Endothelial cell of umbilical vein (primary cell): ENCODE measurements around the gene SP8. TPM values are rescaled to one million over a fixed set of nuclear protein-coding genes. Genes with fewer than 3 reads are reported as not detected.

ENCODE experiments used
- BruUV-seq: library from RNA; stranded (reverse); fragments of 400-500 nt; replicated peaks from 2 replicates; lab custom pipeline; 2021; lab: Mats Ljungman, UMichigan
- CTCF ChIA-PET: fragments of 300-600, 350-600 bp; sonication (Branson Sonifier 250); formaldehyde crosslinking; loops from one replicate; lab custom pipeline; 2021; ENCODE audit warnings: antibody characterized with exemption, inconsistent platforms; lab: Charles Lee
- POLR2A ChIA-PET: fragments of 300-600, 350-600 bp; sonication (Branson Sonifier 250); formaldehyde crosslinking; loops from one replicate; lab custom pipeline; 2021; ENCODE audit warnings: antibody characterized with exemption, inconsistent platforms; lab: Charles Lee
- DNase-seq: peaks from one replicate; pipeline ENCODE4 v3.0.0-alpha.2; 2011; ENCODE audit warnings: low read depth, low spot score
- FAIRE-seq: peaks from 2 replicates; lab custom pipeline; 2011; peaks lifted over from hg19 to GRCh38; lab: Jason Lieb, UNC
- H2AFZ ChIP-seq: 2 replicates; pipeline ENCODE4 v1.6.0; 2012; ENCODE audit warnings: low read depth, low read length, control low read depth, inconsistent platforms
- H3K27ac ChIP-seq: 2 replicates; pipeline ENCODE4 v1.5.1; 2011; ENCODE audit warnings: low read depth, mild to moderate bottlenecking, control low read depth, low read length, moderate library complexity; ENCODE audit not compliant: insufficient read depth
- H3K27me3 ChIP-seq, 2 experiments: 2 replicates each; pipeline versions ENCODE4 v1.6.0 to v1.6.1; 2011; ENCODE audit warnings: low read length in 2 of 2, mixed read lengths in 1 of 2; ENCODE audit not compliant: control insufficient read depth in 2 of 2, insufficient read depth in 2 of 2
- H3K36me3 ChIP-seq, 2 experiments: 2 replicates in 1 of 2; 3 replicates in 1 of 2; pipeline ENCODE4 v1.5.1; 2011; ENCODE audit warnings: low read length in 2 of 2, mild to moderate bottlenecking in 1 of 2, moderate library complexity in 1 of 2; ENCODE audit not compliant: control insufficient read depth in 2 of 2, insufficient read depth in 2 of 2; ENCODE audit errors: extremely low read depth in 1 of 2
- H3K4me1 ChIP-seq: 3 replicates; pipeline ENCODE4 v1.5.1; 2011; ENCODE audit warnings: mild to moderate bottlenecking, low read length; ENCODE audit not compliant: control insufficient read depth, insufficient read depth; ENCODE audit errors: extremely low read depth
- H3K4me2 ChIP-seq: 2 replicates; pipeline ENCODE4 v1.6.1; 2011; ENCODE audit warnings: low read length, control low read depth, mixed read lengths; ENCODE audit not compliant: insufficient read depth
- H3K4me3 ChIP-seq, 3 experiments: fragments of 200-600 bp in 1 of 3; sonication (generic), shearing (Covaris generic) in 1 of 3; replicated peaks in 1 of 3; 2 replicates each; pipeline ENCODE4 v1.5.1; 2011 to 2016; ENCODE audit warnings: control low read depth in 3 of 3, low read length in 3 of 3, mild to moderate bottlenecking in 2 of 3, inconsistent platforms in 1 of 3, low read depth in 1 of 3, moderate library complexity in 1 of 3; ENCODE audit not compliant: insufficient read depth in 1 of 3
- H3K79me2 ChIP-seq: 2 replicates; pipeline ENCODE4 v1.6.0; 2012; ENCODE audit warnings: low read length, inconsistent platforms; ENCODE audit not compliant: control insufficient read depth, insufficient read depth
- H3K9ac ChIP-seq: replicated peaks from 2 replicates; pipeline ENCODE3; 2011; ENCODE audit warnings: low read length, control low read depth; ENCODE audit not compliant: insufficient read depth; ENCODE audit errors: extremely low read depth
- H3K9me1 ChIP-seq: replicated peaks from 3 replicates; pipeline ENCODE4 v1.6.0; 2011; ENCODE audit warnings: mild to moderate bottlenecking, low read length; ENCODE audit not compliant: control insufficient read depth, insufficient read depth; ENCODE audit errors: extremely low read depth
- H3K9me3 ChIP-seq: replicated peaks from 2 replicates; pipeline ENCODE4 v1.5.1; 2012; ENCODE audit warnings: low read length, inconsistent platforms; ENCODE audit not compliant: control insufficient read depth, insufficient read depth
- H4K20me1 ChIP-seq: replicated peaks from 2 replicates; pipeline ENCODE3; 2011; ENCODE audit warnings: mild to moderate bottlenecking, low read length; ENCODE audit not compliant: control insufficient read depth, insufficient read depth; ENCODE audit errors: extremely low read depth
- EZH2 ChIP-seq: IDR thresholded peaks from 2 replicates; pipeline ENCODE4 v1.6.1; 2012; ENCODE audit warnings: borderline replicate concordance, low read depth, mild to moderate bottlenecking, moderate library complexity, low read length, inconsistent platforms; ENCODE audit not compliant: severe bottlenecking
- FOS ChIP-seq: IDR thresholded peaks from 2 replicates; pipeline ENCODE4 v1.6.1; 2011; ENCODE audit warnings: mild to moderate bottlenecking, low read length, moderate library complexity, borderline replicate concordance; ENCODE audit not compliant: insufficient read depth
- GATA2 ChIP-seq: IDR thresholded peaks from 2 replicates; pipeline ENCODE4 v1.7.0; 2011; ENCODE audit warnings: low read depth, mild to moderate bottlenecking, moderate library complexity, mixed read lengths, low read length; ENCODE audit not compliant: insufficient read length, insufficient read depth
- JUN ChIP-seq: IDR thresholded peaks from 2 replicates; pipeline ENCODE4 v1.6.1; 2011; ENCODE audit warnings: borderline replicate concordance, low read depth; ENCODE audit not compliant: insufficient read length, insufficient read depth
- MYC ChIP-seq: IDR thresholded peaks from one replicate; pipeline ENCODE4 v1.6.1; 2011; ENCODE audit warnings: mild to moderate bottlenecking, low read depth, low read length
- POLR2A ChIP-seq: IDR thresholded peaks from 2 replicates; pipeline ENCODE4 v1.6.1; 2012; ENCODE audit warnings: low read depth, mild to moderate bottlenecking, control low read depth, low read length
- POLR2AphosphoS5 ChIP-seq: IDR thresholded peaks from 2 replicates; pipeline ENCODE4 v1.6.1; 2012; ENCODE audit warnings: low read depth, mild to moderate bottlenecking, control low read depth, low read length, moderate library complexity; ENCODE audit not compliant: insufficient read depth
- dilution Hi-C: fragments of 300-500 bp; cut with MboI; formaldehyde crosslinking; loops from one replicate; pipeline ENCODE4 v1.15.0; 2019; ENCODE audit warnings: low sequenced_read_pairs; ENCODE audit not compliant: extremely low pct_ligation_motif_present
- intact Hi-C: fragments of 100-400 bp; cut with micrococcal nuclease; formaldehyde crosslinking; loops from one replicate; pipeline ENCODE4 v1.10.0; 2022
- polyA plus RNA-seq, 4 experiments: library from polyadenylated mRNA; depleted of rRNA in 3 of 4; stranded (reverse) in 3 of 4; unstranded in 1 of 4; fragments of >200 nt; gene quantifications; 2 replicates each; pipeline versions ENCODE4 v1.2.1 to v1.2.3, GENCODE V29; 2011 to 2012; ENCODE audit warnings: missing spikeins in 1 of 4
- total RNA-seq: library from RNA; stranded (reverse); gene quantifications from 2 replicates; pipeline ENCODE4 v1.2.3, GENCODE V29; 2021
- TF ChIP-seq, protein P1 (sequence below): IDR thresholded peaks from 2 replicates; pipeline ENCODE4 v1.6.1; 2011; ENCODE audit not compliant: insufficient read depth, insufficient read length
- TF ChIP-seq, protein P2 (sequence below), 2 donors: IDR thresholded peaks; 1 replicate in 1 of 2; 2 replicates in 1 of 2; pipeline ENCODE4 v1.5.1; 2011; ENCODE audit warnings: low read length in 2 of 2, mild to moderate bottlenecking in 2 of 2, moderate library complexity in 2 of 2, control low read depth in 1 of 2, inconsistent platforms in 1 of 2, low read depth in 1 of 2; ENCODE audit not compliant: insufficient read depth in 1 of 2; ENCODE audit errors: extremely low read depth in 1 of 2

SP8 gene
- total and polyA plus RNA-seq, 2 donors (not counting 3 experiments of a cell fraction or from before 2014, with no cell fraction given) = 0.38 to 0.92 TPM

GRCh38 chr7:20777377-20778062 lies 9.2 kb downstream of the SP8 start:
- POLR2A ChIA-PET = no interaction called here
- H3K4me3 ChIP-seq = no peak overlapping the region
- no peak for FAIRE-seq

DNA sequence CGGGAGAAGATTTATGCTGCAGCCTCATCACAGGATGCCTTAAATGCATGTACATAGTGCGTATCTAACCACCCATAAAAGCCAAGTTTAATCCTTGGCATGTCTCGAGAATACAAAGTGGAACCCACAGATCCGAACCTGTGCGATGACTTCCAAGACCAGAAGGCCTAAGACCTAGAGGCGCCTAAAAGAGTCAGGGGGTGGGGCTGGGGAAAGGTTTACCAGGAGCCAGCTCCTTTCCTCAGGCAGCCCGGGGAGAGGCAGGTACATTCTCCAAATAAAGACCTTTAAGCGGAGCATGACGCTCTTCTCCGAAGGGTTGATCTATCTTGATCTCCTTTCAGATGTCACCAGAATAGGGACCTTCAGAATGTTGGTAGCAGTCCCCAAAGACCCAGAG lies 9.7 kb downstream of the SP8 start:
- Histone ChIP-seq H3K36me3 (no peaks in the 10 kb centered on the region), H3K27ac (no peak overlapping the region), H3K27me3 (peaks cover 50 to 77% of the 10 kb centered on the region in 2 experiments), H3K79me2 (no peaks in the 10 kb centered on the region), H3K9ac (no peak overlapping the region), H3K4me3 (no peak overlapping the region), H2AFZ (no peak overlapping the region), H4K20me1 (no peaks in the 10 kb centered on the region), H3K4me1 (peaks cover 5% of the 10 kb centered on the region), H3K9me3 (no peaks in the 10 kb centered on the region), H3K4me2 (no peak overlapping the region), H3K9me1 (no peaks in the 10 kb centered on the region)
- TF ChIP-seq POLR2AphosphoS5 (no peak), GATA2 (no peak), FOS (no peak), MYC (no peak), POLR2A (no peak), JUN (no peak), EZH2 (no peak)
- TF ChIP-seq, protein P1, sequence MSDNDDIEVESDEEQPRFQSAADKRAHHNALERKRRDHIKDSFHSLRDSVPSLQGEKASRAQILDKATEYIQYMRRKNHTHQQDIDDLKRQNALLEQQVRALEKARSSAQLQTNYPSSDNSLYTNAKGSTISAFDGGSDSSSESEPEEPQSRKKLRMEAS = no peak
- TF ChIP-seq, protein P2, sequence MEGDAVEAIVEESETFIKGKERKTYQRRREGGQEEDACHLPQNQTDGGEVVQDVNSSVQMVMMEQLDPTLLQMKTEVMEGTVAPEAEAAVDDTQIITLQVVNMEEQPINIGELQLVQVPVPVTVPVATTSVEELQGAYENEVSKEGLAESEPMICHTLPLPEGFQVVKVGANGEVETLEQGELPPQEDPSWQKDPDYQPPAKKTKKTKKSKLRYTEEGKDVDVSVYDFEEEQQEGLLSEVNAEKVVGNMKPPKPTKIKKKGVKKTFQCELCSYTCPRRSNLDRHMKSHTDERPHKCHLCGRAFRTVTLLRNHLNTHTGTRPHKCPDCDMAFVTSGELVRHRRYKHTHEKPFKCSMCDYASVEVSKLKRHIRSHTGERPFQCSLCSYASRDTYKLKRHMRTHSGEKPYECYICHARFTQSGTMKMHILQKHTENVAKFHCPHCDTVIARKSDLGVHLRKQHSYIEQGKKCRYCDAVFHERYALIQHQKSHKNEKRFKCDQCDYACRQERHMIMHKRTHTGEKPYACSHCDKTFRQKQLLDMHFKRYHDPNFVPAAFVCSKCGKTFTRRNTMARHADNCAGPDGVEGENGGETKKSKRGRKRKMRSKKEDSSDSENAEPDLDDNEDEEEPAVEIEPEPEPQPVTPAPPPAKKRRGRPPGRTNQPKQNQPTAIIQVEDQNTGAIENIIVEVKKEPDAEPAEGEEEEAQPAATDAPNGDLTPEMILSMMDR (IDR thresholded peaks at IDR 0.05; ENCODE audit: extremely low read depth in 1 of 2, insufficient read depth in 1 of 2, low read depth in 1 of 2, low read length in 2 of 2) = no peak
- ChIA-PET POLR2A (no interaction called here), CTCF (interaction anchor here (0.9 to 9.5 kb wide), 5 partner anchors 16 to 1306 kb away, joined by 5 to 223 read pairs (median 8); no protein-coding TSS in a partner anchor)
- intact Hi-C loops (no loop called here), dilution Hi-C loops (no loop called here)
- no peak for FAIRE-seq
- no peak for DNase-seq
- no TSS peak for BruUV-seq

More at GRCh38 chr7:20777377-20778062, 9.2 kb downstream of the SP8 start:
- Histone ChIP-seq H3K4me1 (peaks cover 5% of the 10 kb centered on the region), H2AFZ (no peak overlapping the region), H3K27me3 (peaks cover 51 to 82% of the 10 kb centered on the region in 2 experiments), H3K79me2 (no peaks in the 10 kb centered on the region), H3K9ac (no peak overlapping the region), H3K9me1 (no peaks in the 10 kb centered on the region), H3K27ac (no peak overlapping the region), H3K36me3 (no peaks in the 10 kb centered on the region), H3K4me2 (peak overlapping the region; percentile 76), H4K20me1 (no peaks in the 10 kb centered on the region), H3K9me3 (no peaks in the 10 kb centered on the region)
- no TSS peak for BruUV-seq
- intact Hi-C loops = loop anchor here (1.0 to 2.0 kb wide), 4 partner anchors 477 to 1224 kb away; no protein-coding TSS in a partner anchor
- no peak for DNase-seq
- TF ChIP-seq, protein P2 (IDR thresholded peaks at IDR 0.05; ENCODE audit: extremely low read depth in 1 of 2, insufficient read depth in 1 of 2, low read depth in 1 of 2, low read length in 2 of 2) = no peak
- peak; percentile 67 for TF ChIP-seq EZH2
- dilution Hi-C loops = no loop called here
- CTCF ChIA-PET = interaction anchor here (1.5 to 9.5 kb wide), 4 partner anchors 15 to 1306 kb away, joined by 5 to 223 read pairs (median 8); no protein-coding TSS in a partner anchor
